GM10266 (cell line): ENCODE data around the gene SLC29A3.

Experiments used
- DNase-seq: peaks from one replicate; pipeline ENCODE4 v3.0.0; 2012; ENCODE audit errors: extremely low spot score
- CTCF ChIP-seq: IDR thresholded peaks from 2 replicates; pipeline ENCODE4 v1.5.1; 2012; ENCODE audit warnings: mild to moderate bottlenecking, low read depth; ENCODE audit not compliant: control insufficient read depth, insufficient read depth; ENCODE audit errors: missing control alignments

The SLC29A3 gene

GRCh38 chr10:71290806-71291527 lies 28.1 kb upstream of the SLC29A3 start:
- no peak for TF ChIP-seq CTCF
- no peak for DNase-seq

- no peak for DNase-seq
- TF ChIP-seq CTCF, result no peak
Measured at GRCh38 chr10:71291528-71291900, 27.5 kb upstream of the SLC29A3 start.

DNA sequence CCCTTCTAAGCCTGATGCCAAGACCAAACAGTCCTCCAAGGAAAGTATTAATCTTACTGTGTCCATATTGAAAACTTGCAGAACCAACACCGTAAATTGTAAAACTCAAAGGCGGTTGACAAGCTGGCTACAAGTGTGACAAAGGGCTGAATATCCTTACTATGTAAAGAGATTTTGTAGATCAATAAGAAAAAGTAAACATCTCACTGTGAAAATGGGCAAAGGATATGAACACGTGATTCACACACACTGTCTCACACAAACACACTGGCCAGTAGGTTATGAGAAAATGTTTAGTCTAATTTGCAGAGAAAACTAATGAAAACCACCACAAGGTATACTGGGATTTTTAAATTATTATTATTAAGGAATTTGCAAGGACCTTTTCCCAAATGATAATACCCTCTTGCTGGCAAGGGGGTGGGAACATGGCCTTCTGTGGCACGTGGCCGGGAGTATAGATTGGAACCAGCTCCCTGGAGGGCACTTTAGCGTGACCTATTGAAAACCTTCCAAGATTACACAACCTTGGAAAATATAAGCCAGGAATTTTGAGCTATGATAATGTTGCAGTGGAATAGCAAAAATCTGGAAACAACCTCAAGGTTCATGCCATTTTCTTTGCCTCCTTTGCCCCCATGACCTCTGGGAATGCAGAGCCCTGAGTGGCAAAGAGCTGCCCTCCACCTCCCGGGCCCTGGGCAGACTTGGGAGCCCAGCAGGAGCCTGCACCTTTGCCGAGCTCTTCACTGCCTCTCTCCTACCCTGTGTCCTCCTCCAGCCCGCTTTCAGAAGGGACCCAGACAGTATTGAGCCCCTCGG lies 26.2 kb upstream of the SLC29A3 start:
- TF ChIP-seq CTCF, result no peak
- DNase-seq, result no peak

DNA sequence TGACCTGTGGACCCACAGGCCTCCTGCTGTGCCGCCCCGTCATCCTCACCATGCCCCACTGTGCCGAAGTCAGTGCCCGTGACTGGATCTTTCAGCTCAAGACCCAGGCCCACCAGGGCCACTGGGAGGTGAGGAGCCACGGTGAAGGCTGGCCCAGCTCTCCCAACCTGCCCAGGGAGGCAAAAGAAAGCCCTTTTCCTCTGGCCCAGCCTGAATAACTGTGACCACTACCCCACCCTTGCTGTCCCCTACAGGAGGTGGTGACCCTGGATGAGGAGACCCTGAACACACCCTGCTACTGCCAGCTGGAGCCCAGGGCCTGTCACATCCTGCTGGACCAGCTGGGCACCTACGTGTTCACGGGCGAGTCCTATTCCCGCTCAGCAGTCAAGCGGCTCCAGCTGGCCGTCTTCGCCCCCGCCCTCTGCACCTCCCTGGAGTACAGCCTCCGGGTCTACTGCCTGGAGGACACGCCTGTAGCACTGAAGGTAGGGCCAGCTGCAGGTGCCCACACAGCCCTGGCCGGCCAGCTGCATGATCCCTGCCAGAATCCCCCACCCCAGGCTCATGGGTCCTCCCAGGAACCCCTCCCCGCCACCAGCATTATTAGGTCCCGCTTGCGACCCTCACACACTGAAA lies 25.5 kb upstream of the SLC29A3 start:
- no peak for TF ChIP-seq CTCF
- no peak for DNase-seq

- TF ChIP-seq CTCF, result no peak
- DNase-seq, result no peak
Measured at GRCh38 chr10:71294091-71294561, 24.9 kb upstream of the SLC29A3 start.

GRCh38 chr10:71294856-71295255 lies 24.2 kb upstream of the SLC29A3 start:
- TF ChIP-seq CTCF, result no peak
- no peak for DNase-seq
